Measurements from ENCODE around the gene LDB2. TPM values are rescaled to one million over a fixed set of nuclear protein-coding genes. Genes with fewer than 3 reads are reported as not detected.

The LDB2 gene
- total and polyA plus RNA-seq, 2 donors (not counting 1 experiment from before 2014, with no cell fraction given) = not detected

- POLR2A ChIA-PET = no interaction called here
- no peaks in the 10 kb centered on the region for H3K9me3 Mint-ChIP-seq (ENCODE audit: insufficient read depth)
- no peaks in the 10 kb centered on the region for H3K4me1 ChIP-seq (ENCODE audit: control insufficient read depth in 2 of 2, insufficient read depth in 2 of 2, low read length in 2 of 2)
- whole genome bisulfite sequencing (ENCODE audit: insufficient coverage) = 83% methylated on average over 1 of the region's 1 CpG
- no peaks in the 10 kb centered on the region for H3K79me2 ChIP-seq (ENCODE audit: control insufficient read depth, insufficient read depth, low read length)
- ATAC-seq (ENCODE audit: low read depth) = no peak
- CTCF ChIA-PET = no interaction called here
- intact Hi-C loops (cut with micrococcal nuclease) = no loop called here
- DNase-seq = no peak
- no peaks in the 10 kb centered on the region for H3K4me1 Mint-ChIP-seq
- H3K4me3 ChIP-seq (ENCODE audit: control extremely low read depth in 1 of 5, extremely low read depth in 1 of 5, insufficient read depth in 1 of 5, low read depth in 2 of 5, low read length in 4 of 5) = no peak overlapping the region
- no peak overlapping the region for H3K4me2 ChIP-seq (replicated peaks; ENCODE audit: low read depth, low read length, poor library complexity, severe bottlenecking)
- no peak overlapping the region for H2AFZ ChIP-seq (ENCODE audit: insufficient read depth, low read depth, low read length, poor library complexity, severe bottlenecking)
- no peak overlapping the region for H3K4me3 Mint-ChIP-seq
- no peaks in the 10 kb centered on the region for H3K36me3 ChIP-seq (replicated peaks in 1 of 2; ENCODE audit: control extremely low read depth in 1 of 2, control insufficient read depth in 1 of 2, extremely low read depth in 1 of 2, insufficient read depth in 2 of 2, low read length in 1 of 2)
- no peaks in the 10 kb centered on the region for H3K9me3 ChIP-seq (ENCODE audit: control extremely low read depth in 1 of 3, control insufficient read depth in 2 of 3, insufficient read depth in 1 of 3, low read length in 2 of 3)
- H3K27me3 Mint-ChIP-seq = no peaks in the 10 kb centered on the region
- no peak overlapping the region for H3K27ac ChIP-seq (ENCODE audit: low read length in 2 of 2)
- no peaks in the 10 kb centered on the region for H3K27me3 ChIP-seq (replicated peaks in 1 of 4; ENCODE audit: control extremely low read depth in 1 of 4, control insufficient read depth in 3 of 4, insufficient read depth in 4 of 4, low read length in 3 of 4)
- H4K20me1 ChIP-seq (ENCODE audit: control insufficient read depth, insufficient read depth, low read length, poor library complexity, severe bottlenecking) = no peaks in the 10 kb centered on the region
- H3K27ac Mint-ChIP-seq = no peak overlapping the region
- no peak overlapping the region for H3K9ac ChIP-seq (ENCODE audit: low read length)
- no peak for TF ChIP-seq EZH2 (IDR thresholded peaks at IDR 0.05; ENCODE audit: borderline replicate concordance, insufficient read depth, low read depth, low read length, poor library complexity, severe bottlenecking)
- no peak for TF ChIP-seq CTCF (IDR thresholded peaks at IDR 0.05)
Measured at GRCh38 chr4:16668488-16668887, 230.0 kb downstream of the LDB2 start.

GRCh38 chr4:16667464-16667863 lies 231.0 kb downstream of the LDB2 start:
- POLR2A ChIA-PET = no interaction called here
- Histone ChIP-seq H4K20me1 (ENCODE audit: control insufficient read depth, insufficient read depth, low read length, poor library complexity, severe bottlenecking) (no peaks in the 10 kb centered on the region), H3K36me3 (replicated peaks in 1 of 2; ENCODE audit: control extremely low read depth in 1 of 2, control insufficient read depth in 1 of 2, extremely low read depth in 1 of 2, insufficient read depth in 2 of 2, low read length in 1 of 2) (no peaks in the 10 kb centered on the region), H3K4me3 (ENCODE audit: control extremely low read depth in 1 of 5, extremely low read depth in 1 of 5, insufficient read depth in 1 of 5, low read depth in 2 of 5, low read length in 4 of 5) (no peak overlapping the region), H3K4me1 (ENCODE audit: control insufficient read depth in 2 of 2, insufficient read depth in 2 of 2, low read length in 2 of 2) (no peaks in the 10 kb centered on the region), H3K9ac (ENCODE audit: low read length) (no peak overlapping the region), H2AFZ (ENCODE audit: insufficient read depth, low read depth, low read length, poor library complexity, severe bottlenecking) (no peak overlapping the region), H3K4me2 (replicated peaks; ENCODE audit: low read depth, low read length, poor library complexity, severe bottlenecking) (no peak overlapping the region), H3K9me3 (ENCODE audit: control extremely low read depth in 1 of 3, control insufficient read depth in 2 of 3, insufficient read depth in 1 of 3, low read length in 2 of 3) (no peaks in the 10 kb centered on the region), H3K79me2 (ENCODE audit: control insufficient read depth, insufficient read depth, low read length) (no peaks in the 10 kb centered on the region), H3K27ac (ENCODE audit: low read length in 2 of 2) (no peak overlapping the region), H3K27me3 (replicated peaks in 1 of 4; ENCODE audit: control extremely low read depth in 1 of 4, control insufficient read depth in 3 of 4, insufficient read depth in 4 of 4, low read length in 3 of 4) (no peaks in the 10 kb centered on the region)
- CTCF ChIA-PET = no interaction called here
- ATAC-seq (ENCODE audit: low read depth) (no peak), DNase-seq (no peak)
- intact Hi-C loops (cut with micrococcal nuclease) = no loop called here
- no peaks in the 10 kb centered on the region for H3K27me3 Mint-ChIP-seq
- no peak for TF ChIP-seq EZH2 (IDR thresholded peaks at IDR 0.05; ENCODE audit: borderline replicate concordance, insufficient read depth, low read depth, low read length, poor library complexity, severe bottlenecking)
- no peak for TF ChIP-seq CTCF (IDR thresholded peaks at IDR 0.05)
- H3K27ac Mint-ChIP-seq = no peak overlapping the region
- H3K4me3 Mint-ChIP-seq = no peak overlapping the region
- no peaks in the 10 kb centered on the region for H3K9me3 Mint-ChIP-seq (ENCODE audit: insufficient read depth)
- no peaks in the 10 kb centered on the region for H3K4me1 Mint-ChIP-seq
- WGBS (ENCODE audit: insufficient coverage) = 93% methylated on average over 2 of the region's 3 CpGs
